ENCODE measurements around the gene GJA4.
"Not testable (repeated sequence)": the region's sequence is repeated elsewhere in the genome, so short reads cannot be mapped to it uniquely, and the experiment has no call there.

GJA4 gene

DNA sequence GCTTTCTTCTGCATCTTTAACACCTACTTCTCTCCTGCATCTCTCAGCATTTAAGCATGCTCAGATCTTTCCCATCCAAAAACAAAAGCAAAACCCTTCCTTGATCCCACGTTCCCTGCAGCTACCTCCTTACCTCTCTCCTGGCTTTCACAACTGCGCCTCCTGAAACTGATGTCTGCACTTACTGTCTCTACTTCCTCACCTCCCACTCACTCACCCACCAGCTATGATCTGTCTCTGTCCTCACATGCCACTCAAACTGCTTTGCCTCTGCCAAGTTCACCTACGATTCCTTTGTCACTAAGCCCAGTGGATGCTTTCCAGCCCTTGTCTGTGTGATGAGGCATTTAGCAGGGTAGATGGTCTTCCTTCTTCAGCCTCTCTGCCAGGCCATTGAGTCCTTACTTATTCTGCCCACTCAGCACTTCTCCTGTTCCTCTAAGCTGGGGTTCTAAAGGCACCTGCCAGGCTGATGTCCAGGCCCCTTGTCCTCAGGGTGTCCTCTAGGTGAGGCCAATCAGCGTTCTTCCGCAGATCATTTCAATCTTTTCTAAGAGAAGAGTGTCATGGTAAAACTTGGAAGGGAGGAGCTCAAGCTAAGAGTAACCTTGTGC lies 21.8 kb upstream of the GJA4 start:
- DNase-seq = no peak

DNA sequence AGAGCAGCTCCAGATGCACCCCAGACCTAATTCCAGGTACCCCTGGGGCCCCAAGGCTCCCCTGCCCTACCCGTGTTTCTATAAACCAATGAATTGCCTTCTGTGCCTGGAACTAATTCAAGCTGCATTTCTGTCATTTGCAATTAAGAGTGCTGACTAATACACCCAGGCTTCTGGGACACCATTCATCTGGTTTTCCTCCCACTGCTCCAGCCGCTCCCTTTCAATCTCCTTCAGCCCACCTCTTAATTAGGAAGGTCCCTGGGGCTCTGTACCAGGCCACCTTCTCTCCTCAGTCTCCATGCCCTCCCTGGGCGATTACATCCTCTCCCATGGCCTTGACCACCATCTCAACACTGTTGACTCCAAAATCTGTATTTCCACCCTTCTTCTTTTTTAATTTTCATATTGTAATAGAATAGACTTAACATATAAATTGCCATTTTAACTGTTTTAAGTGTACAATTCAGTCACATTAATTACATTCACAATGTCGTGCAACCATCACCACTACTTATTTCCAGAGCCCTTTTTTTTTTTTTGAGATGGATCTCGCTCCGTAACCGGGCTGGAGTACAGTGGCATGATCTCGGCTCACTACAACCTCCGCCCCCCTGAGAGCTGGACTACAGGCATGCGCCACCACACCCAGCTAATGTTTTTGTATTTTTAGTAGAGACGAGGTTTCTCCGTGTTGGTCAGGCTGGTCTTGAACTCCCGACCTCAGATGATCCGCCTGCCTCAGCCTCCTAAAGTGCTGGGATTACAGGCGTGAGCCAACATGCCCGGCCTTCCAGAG lies 21.0 kb upstream of the GJA4 start:
- no peak for DNase-seq

DNA sequence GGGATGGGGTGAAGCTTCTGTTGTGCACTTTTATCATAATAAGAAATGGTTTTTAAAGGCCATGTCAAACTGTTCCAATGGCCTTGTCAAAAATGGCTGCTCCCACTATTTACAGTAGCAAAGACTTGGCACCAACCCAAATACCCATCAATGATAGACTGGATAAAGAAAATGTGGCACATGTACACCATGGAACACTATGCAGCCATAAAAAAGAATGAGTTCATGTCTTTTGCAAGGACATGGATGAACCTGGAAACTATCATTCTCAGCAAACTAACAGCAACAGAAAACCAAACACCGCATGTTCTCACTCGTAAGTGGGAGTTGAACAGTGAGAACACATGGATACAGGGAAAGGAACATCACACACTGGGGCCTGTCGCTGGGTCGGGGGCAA lies 19.7 kb upstream of the GJA4 start:
- not testable (repeated sequence) for DNase-seq

DNA sequence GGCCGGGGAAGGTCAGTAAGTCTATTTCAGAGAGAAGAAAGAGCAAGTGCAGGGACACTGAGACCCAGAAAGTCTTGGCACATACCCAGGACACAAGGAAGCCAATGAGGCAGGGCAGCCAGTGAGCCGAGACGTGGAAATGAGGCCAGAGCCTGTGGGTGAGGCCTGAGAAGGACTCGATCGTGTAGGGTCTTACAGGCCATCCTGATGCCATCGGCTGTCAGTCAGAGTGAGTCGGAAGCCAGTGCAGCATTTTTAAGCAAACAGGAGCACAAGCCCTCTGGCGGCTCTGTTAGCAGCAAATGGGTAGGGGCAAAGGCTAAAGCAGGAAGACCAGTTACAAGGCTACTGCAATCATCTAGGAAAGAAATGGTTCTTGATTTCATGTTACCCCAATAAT lies 17.8 kb upstream of the GJA4 start:
- DNase-seq = no peak

DNA sequence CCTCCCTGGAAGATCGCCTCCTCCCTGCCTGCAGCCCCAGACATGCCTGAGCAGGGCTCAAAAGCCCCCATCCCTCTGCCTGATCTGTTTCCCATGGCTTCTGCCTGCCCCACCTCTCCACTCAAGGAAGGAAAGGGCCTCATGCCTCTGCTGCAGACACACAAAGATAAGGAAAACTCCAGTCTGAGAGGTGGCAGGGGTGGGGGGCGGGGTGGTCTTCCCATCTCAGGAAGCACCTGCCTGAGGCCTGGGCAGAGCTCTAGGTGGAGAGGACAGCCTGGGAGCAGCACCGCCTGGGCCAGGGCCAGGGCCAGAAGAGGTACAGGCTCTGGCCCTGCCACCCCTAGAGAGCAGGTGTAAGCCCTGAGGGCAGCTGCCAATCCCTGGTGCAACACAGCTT lies 15.9 kb upstream of the GJA4 start:
- DNase-seq = no peak

DNA sequence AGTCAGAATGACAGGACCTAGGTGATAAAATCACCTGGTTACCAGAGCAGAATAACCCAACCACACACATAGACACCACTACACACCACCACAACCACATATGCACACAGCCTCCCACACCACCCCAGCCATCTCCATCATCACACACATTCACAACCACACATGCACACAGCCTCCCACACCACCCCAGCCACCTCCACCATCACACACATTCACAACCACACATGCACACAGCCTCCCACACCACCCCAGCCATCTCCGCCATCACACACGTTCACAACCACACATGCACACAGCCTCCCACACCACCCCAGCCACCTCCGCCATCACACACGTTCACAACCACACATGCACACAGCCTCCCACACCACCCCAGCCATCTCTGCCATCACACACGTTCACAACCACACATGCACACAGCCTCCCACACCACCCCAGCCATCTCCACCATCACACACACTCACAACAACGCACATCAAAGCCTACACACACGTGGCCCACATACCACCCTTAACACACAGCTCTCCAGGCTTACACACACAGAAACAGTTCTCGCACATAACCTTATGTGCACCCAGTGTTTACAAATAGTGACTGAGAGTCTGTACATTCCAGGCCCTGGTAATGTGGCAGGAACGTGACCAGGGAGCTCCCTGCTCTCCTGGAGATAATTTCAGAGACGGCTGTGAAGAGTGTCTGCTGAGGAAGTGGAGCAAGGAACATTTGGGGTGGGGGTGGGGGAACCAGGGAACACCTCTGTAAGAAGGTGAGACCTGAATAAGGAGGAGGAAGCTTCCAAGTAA lies 15.1 kb upstream of the GJA4 start:
- DNase-seq = no peak

DNA sequence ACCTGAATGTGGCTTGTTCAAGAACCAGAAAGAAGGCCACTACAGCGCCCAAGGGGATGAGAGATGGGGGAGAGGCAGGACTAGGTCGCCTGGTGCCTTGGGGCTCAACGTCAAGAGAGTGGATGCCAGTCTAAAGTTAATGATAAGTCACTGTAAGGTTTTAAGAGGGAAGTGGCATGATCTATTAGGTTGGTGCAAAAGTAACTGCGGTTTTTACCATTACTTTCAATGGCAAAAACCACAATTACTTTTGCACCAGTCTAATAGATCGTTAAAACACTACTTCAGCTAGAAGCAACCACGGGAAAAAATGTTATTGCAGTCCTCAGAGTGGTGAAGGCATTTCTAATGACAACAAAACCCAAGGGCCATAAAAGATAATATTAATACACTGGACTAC lies 14.4 kb upstream of the GJA4 start:
- no peak for DNase-seq

DNA sequence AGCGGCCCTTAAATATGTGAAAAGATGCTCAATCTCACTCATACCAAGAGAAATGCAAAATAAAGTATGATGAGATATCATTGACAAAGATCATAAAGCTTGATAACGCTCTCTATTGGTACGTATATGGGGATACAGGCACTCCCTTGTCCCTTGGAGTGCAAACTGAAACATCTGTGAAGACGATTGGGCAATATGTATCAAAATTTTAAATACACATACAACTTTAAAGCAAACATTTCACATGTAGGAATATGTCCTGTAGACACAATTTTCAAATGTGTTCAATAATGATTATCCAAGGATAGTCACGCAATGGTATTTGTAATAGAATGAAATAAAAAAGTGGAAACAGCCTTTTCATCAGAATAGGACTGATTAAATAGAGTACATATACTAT lies 13.8 kb upstream of the GJA4 start:
- DNase-seq = no peak

DNA sequence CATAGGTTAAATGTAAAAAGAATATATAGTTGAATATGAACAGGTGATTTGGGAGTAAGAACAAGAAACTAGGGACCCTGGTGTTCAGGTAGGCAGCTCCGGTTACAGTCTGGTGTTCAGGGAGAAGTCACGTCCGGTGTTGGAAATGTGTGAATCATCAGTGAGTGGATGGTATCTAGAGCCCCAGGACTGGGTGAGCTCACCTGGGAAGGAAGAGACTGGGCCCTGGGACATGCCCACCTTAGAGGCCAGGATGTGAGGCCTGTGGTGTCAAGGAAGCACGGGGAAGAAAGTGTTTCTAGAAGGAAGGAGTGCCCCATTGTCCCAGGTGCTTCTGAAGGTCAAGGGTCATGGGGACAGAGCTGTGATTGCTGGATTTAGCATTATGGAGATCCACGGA lies 13.3 kb upstream of the GJA4 start:
- DNase-seq = no peak

DNA sequence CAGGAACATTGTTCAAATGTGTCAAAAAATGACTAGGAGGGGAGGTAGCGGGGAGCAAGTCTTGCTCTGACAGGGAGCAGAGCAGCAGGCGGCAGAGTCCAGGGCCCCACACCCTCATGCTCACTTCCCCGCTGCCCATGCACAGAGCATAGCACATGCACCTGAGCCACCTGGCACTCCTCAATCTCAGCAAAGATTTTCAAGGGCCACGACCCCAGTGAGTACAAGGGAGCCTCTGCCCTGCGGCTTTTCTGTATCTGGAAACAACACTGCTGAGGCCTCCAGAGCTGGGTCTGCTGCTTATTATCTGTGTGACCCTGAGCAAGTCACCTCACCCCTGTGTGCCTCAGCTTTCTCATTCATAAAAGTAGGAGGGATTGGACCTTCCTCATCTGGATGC lies 12.8 kb upstream of the GJA4 start:
- DNase-seq = no peak

DNA sequence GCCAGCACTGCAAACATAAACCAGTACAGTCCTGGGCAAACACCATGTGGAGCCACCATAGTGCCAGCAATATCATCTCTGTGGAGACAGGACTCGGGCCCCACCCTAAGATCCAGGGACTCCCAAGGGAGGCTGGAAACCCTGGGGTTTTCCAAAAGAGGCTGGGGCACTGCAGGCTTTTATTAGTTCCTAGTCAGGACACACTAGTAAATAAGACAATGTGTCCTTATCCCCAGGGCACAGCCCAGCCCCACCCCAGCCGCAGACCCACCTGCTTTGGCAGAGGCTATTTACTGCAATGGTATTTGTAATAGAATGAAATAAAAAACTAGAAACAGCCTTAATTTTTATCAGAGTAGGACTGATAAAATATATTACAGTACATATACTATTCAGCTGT lies 12.3 kb upstream of the GJA4 start:
- DNase-seq = no peak

DNA sequence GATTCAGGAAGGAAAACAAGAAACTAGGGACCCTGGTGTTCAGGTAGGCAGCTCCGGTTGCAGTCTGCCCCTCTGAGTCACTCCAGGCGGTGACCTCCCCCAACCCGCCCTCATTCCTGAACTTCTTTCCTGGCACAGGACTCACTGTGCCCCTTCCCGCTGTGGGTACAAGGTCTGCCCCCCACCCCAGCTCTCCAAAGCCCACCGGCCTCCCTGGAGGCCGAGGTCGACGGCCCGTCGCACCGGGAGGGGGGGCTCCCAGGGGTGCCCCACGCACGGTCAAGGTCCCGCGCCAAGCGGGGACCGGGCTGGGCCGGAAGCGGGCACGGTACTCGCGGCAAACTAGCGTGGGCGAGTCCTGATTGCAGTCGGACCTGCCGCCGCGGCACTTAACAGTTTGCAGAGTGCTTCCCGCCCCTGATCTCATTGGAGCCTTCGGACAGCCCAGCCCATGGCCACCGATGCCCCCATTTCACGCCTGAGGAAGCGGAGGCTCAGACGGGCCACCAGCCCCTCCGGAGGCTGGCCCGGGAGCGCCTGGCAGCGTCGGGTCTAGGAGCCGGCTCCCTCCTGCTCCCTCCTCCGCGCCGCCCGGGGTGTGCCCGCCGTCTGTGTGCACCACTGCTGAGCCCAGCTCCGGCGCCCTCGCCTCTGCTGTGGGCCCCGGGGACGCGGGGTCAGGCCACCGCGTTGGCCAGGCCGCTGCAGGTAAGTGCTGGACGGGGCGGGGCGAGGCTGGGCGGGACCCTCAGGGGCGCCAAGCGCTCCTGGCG lies 11.5 kb upstream of the GJA4 start, which contains the start of gene GJB3:
Gene GJB3, plus strand, starts transcription at position 144 of the 773 bp plus-strand sequence. CDS start 3,549 bp downstream, outside the sequence.
- no peak for DNase-seq

DNA sequence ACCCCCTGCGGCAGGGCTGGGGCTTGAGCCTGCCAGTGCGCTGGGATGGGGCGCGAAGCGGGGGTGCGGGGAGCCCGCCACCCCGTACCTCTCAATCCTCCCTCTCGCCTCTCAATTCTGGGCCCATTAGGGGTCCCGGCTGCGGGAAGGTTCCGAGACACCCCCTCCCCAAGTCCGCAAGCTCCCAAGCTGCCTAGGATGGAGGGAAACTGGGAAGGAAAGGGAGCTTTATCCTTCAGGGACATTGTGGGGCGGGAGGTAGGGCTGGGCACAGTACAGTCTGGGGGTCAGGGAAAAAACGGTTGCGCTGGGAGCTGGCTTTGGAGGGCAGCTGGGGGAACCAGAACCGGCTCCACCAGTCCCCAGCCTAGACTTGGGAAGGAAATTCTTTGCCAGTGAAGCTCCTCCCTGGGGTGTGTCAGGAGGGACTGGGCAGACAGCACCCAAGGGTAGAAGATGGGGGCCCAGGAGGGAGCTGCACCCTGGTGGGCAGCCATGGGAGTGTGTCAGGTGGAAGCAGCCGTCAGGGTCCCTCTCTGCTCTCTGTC lies 10.9 kb upstream of the GJA4 start:
- DNase-seq = no peak

DNA sequence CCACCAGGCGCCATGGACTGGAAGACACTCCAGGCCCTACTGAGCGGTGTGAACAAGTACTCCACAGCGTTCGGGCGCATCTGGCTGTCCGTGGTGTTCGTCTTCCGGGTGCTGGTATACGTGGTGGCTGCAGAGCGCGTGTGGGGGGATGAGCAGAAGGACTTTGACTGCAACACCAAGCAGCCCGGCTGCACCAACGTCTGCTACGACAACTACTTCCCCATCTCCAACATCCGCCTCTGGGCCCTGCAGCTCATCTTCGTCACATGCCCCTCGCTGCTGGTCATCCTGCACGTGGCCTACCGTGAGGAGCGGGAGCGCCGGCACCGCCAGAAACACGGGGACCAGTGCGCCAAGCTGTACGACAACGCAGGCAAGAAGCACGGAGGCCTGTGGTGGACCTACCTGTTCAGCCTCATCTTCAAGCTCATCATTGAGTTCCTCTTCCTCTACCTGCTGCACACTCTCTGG lies 8.0 kb upstream of the GJA4 start:
- DNase-seq = peak; percentile 21

DNA sequence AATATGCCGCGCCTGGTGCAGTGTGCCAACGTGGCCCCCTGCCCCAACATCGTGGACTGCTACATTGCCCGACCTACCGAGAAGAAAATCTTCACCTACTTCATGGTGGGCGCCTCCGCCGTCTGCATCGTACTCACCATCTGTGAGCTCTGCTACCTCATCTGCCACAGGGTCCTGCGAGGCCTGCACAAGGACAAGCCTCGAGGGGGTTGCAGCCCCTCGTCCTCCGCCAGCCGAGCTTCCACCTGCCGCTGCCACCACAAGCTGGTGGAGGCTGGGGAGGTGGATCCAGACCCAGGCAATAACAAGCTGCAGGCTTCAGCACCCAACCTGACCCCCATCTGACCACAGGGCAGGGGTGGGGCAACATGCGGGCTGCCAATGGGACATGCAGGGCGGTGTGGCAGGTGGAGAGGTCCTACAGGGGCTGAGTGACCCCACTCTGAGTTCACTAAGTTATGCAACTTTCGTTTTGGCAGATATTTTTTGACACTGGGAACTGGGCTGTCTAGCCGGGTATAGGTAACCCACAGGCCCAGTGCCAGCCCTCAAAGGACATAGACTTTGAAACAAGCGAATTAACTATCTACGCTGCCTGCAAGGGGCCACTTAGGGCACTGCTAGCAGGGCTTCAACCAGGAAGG lies 7.4 kb upstream of the GJA4 start:
- peak; percentile 16 for DNase-seq

DNA sequence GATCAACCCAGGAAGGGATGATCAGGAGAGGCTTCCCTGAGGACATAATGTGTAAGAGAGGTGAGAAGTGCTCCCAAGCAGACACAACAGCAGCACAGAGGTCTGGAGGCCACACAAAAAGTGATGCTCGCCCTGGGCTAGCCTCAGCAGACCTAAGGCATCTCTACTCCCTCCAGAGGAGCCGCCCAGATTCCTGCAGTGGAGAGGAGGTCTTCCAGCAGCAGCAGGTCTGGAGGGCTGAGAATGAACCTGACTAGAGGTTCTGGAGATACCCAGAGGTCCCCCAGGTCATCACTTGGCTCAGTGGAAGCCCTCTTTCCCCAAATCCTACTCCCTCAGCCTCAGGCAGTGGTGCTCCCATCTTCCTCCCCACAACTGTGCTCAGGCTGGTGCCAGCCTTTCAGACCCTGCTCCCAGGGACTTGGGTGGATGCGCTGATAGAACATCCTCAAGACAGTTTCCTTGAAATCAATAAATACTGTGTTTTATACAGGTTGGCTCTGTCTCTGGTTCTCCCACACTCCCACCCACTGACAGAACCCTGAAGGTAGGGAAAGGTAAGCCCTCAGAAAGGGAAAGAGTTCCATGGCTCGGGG lies 6.8 kb upstream of the GJA4 start:
- DNase-seq = no peak

DNA sequence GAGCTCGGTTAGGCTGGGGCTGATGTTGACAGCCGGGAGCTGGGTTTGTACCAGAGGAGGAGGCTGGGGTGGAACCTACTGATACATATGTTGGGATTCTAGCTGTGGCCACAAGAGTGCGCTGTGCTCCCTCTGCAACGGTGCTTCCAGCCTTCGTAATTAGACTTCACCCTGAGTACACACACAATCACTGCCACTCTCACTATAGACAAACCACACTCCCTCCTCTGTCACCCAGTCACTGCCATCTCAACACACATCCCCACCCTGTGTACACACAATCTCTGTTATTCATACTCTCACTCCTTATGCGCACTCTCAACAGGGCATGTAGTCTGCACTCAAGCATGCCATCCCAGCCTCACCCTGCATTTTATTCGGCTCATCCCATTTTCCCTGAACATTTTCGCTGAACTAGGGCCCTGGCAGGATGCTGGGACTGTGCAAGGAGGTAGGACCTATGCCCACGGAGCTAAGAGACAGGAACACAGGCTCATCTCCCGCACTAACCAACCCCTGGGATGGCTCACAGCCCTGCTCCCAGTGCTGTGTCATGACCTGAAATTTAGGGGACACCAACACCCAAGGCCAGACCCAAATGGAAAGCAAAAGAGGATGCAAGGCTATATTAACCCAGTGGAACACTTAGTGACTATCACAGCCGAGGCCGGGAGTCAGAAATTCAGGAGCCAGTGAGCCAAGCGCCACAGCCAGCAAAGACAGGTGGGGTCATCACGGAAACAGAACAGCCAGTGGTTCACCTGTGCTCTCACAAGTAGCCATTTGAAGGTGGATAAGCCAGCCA lies 6.1 kb upstream of the GJA4 start:
- peak; percentile 82 for DNase-seq

DNA sequence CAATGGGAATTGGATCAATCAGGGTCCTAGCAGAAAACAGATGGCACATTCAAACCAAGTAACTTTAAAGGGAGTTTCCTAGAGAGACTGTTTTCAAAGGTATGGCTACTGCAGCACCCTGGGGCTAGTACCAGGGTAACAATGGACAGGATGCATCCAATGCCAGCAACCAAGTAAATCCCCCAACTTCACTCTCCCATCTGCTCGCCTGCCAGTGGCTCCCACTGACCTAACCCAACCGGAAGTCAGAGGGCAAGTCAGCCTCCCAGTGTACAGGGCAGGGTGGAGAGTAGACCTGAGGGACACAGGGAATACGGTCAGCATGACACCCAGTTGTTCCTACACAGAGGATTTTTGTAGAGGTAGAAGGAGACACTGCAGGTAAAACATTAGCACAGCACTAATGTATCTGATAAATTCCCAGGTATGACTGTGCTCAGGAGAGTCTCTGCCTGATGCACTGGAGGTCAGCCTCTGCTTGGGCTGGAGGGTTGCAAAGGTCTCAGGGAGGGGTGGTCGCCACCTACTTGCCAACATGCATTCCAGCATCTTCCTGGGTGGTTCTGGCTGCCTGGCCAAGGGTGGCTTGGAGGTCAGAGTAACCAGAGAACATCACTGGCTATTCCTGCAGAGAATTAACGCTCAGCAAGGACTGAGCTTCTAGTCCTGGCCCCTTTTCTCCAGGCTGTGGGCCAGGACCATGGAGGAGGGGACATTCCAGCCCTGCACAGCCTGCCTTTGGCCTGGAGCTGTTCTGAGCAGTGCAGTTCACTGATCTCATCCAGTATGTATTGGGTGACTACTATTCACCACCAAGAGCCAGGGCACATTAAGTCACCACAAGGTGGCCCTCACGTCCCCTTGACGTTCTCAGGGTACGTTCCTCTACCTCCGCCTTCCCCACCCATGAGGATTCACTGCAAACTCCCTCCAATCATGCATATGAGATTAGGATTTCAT lies 5.1 kb upstream of the GJA4 start:
- DNase-seq = peak; percentile 49

DNA sequence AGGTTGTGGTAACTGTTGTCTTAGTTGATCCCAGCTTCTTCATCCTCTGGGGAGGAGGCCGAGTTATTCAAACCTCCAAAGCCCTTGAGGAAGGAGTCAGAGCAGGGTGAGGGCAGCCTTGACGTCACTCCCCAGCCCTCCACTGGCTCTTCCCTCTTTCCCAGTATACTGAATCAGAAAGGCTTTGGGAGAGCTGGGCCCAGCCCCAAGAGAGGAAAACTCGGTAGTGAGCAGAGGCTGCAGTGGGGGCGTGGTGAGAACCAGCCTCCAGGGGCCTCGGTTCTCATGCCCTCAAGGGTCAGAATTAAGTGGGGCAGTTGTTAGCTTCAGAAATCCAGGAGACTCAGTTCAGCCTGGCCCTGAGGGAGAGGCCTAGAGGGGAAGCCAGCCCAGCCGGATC lies 1.8 kb upstream of the GJA4 start:
- no peak for DNase-seq

DNA sequence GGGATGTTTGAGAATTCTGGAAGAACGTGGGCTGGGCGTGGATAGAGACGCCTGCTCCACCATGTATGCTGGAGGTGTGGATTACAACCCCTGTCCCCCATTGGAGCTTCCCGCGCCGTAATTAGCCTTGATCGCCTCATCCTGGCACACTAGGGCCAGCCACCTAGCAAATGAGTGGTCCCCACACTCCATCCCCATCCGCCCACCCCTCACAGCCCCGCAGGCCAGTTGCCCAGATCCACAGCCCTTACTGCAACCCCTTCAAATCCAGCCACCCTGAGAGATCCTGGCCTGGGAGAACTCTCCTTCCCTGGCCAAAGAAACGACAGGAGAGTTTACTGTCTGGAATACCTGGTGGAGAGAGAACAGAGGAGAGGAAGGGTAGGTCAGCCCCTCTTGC lies 375 bp upstream of the GJA4 start:
- DNase-seq = no peak

All from RPMI8226 (cell line).